GM12875 (cell line): ENCODE data around the gene EGF.

Experiments used
- H3K4me3 ChIP-seq: one replicate; pipeline ENCODE4 v1.5.1; 2011; ENCODE audit warnings: low read depth, low read length, control low read depth
- CTCF ChIP-seq: IDR thresholded peaks from 2 replicates; pipeline ENCODE4 v1.5.1; 2011; ENCODE audit warnings: low read depth, mild to moderate bottlenecking, control low read depth, inconsistent platforms, low read length, moderate library complexity, borderline replicate concordance; ENCODE audit not compliant: insufficient read depth

The EGF gene

GRCh38 chr4:109959195-109959594 is 46.5 kb downstream of the EGF start:
- no peak for TF ChIP-seq CTCF
- no peak overlapping the region for H3K4me3 ChIP-seq

DNA sequence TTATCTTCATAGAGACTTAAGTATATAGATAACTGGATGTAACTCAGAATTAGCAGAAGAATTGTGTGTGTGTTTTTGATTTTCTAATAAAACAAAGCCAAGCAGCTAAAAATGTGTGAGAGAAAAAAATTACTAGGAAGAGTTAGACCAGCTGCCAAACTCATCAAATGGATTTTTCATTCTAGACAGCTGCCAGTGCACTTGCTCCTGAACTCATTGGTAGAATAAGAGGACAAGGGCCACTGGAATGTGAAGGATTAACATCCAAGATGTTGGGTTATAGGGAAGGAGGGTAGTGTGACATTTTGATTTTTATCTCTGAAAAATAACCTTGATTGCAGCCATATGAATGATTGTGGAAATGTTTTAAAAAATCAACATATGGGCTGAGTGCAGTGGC is 49.7 kb downstream of the EGF start:
- TF ChIP-seq CTCF: no peak
- no peak overlapping the region for H3K4me3 ChIP-seq

DNA sequence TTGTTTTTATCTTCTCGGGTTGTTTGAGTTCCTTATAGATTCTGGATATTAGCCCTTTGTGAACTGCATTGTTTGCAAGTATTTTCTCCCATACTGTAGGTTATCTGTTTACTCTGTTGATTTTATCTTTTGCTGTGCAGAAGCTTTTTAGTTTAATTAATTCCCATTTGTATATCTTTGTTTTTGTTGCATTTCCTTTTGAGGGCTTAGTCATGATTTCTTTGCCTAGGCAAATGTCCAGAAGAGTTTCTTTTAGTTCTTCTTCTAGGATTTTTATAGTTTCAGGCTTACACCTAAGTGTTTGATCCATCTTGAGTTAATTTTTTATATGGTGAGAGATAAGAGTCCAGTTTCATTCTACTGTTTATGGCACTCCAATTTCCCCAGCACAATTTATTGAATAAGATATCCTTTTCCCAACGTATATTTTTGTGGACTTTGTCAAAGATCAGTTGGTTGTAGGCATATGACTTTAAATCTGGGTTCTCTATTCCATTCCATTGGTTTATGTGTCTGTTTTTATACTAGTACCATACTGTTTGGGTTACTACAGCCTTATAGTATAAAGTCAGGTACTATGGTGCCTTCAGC is 54.3 kb downstream of the EGF start:
- H3K4me3 ChIP-seq: no peak overlapping the region
- TF ChIP-seq CTCF: no peak

DNA sequence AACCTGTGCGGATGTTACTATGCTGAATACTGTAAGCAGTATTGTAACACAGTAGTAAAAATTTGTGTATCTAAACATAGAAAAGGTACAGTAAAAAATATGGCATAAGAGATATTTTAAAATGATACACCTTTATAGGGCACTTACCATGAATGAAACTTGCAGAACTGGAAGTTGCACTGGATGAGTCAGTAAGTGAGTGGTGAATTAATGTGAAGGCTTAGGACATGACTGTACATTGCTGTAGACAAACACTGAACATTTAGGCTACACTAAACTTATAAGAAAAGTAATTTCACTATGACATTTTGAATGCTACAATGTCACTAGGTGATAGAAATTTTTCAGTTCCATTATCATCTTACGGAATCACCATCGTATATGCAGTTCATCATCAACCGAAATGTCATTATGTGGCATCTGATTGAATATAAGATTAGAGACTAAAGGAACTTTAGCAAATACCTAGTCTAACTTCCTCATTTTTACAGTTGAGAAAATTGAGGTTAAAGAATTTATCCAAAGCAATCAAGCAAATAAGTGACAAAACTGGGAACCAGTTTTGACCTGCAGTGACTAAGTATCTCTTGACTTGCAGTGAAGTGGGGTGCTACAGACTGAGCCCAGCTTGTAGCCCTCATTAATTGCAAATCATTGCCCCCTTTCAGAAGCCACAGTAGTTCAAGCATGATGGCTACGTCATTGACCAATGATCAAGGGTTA is 55.3 kb downstream of the EGF start:
- no peak overlapping the region for H3K4me3 ChIP-seq
- no peak for TF ChIP-seq CTCF

- no peak for TF ChIP-seq CTCF
- H3K4me3 ChIP-seq: no peak overlapping the region
Measured at GRCh38 chr4:109969087-109969486, 56.4 kb downstream of the EGF start.

DNA sequence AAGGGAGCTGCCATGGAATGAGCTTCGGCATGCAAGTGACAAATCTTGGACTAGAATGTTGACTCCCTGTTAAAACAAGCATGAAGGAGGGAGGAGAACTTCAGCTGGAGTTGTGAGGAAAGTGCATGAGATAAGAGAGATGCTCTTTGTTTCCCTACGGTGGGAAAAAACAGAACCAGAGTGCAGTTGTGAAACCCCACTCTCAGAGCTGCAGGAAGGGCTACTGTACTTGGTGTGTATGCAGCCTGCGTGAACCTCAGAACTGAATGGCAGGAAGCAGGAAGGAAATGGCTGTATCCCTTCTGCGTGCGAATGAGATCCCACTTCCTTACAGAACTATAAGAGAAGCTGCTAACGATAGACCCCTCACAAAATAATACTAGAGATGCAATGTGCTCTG is 57.2 kb downstream of the EGF start:
- no peak for TF ChIP-seq CTCF

DNA sequence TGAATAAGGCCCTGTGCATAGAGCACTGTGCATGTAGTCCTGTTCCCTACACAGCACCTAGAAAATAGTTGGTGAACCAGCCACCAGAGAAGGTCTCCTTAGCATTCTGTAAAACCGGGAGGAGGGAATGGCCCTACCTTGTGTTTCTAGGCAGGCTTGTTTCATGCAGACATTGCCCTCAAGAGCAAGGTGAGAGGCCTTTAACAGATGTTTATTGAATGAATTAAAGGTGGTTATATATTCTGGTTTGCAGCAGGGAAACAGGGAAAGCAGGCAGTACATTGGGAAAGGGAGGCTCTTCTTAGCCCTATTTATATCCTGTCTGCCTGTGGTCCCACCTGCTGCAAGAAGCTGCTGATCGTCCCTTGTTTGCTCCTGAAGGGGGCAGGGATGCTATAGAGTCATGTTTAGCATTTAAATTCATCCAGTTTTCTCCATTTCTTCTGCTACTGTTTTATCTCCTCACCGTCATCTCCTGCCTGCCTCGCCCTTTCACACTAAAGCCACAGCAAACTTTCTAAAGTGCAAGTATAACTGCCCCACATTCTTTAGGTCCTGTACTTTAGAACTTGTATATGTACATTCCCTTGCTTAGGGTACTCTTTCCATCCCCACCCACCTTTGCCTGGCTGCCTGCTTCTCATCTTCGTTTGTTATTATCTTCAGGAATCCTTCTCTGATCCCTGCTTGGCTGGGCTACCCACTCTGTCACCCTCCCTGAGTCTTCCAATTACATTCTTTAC is 60.3 kb downstream of the EGF start:
- no peak overlapping the region for H3K4me3 ChIP-seq
- TF ChIP-seq CTCF: no peak

More for the DNA sequence above, 57.2 kb downstream of the EGF start:
- H3K4me3 ChIP-seq: no peak overlapping the region
